GM18505 (cell line): ENCODE results near the gene RRP1B.
"Not testable (repeated sequence)": the region's sequence is repeated elsewhere in the genome, so short reads cannot be mapped to it uniquely, and the experiment has no call there.

Experiments
- ATAC-seq: cut with Tn5 transposase; IDR thresholded peaks from one replicate; pipeline ENCODE4 v1.9.1; 2021; ENCODE audit not compliant: unreplicated experiment
- POLR2A ChIP-seq: IDR thresholded peaks from 4 replicates; pipeline ENCODE4 v1.6.1; 2011; ENCODE audit warnings: borderline replicate concordance; ENCODE audit not compliant: insufficient read depth, insufficient read length; ENCODE audit errors: extremely low read depth

The RRP1B gene

GRCh38 chr21:43707462-43707861 lies 48.1 kb downstream of the RRP1B start:
- TF ChIP-seq POLR2A: no peak
- no peak for ATAC-seq

GRCh38 chr21:43708745-43709381 lies 49.5 kb downstream of the RRP1B start:
- TF ChIP-seq POLR2A: no peak
- no peak for ATAC-seq

GRCh38 chr21:43712268-43712942 lies 53.0 kb downstream of the RRP1B start:
- no peak for TF ChIP-seq POLR2A
- no peak for ATAC-seq

GRCh38 chr21:43713123-43713522 lies 53.8 kb downstream of the RRP1B start:
- ATAC-seq: not testable (repeated sequence)

- no peak for TF ChIP-seq POLR2A
- peak; percentile 30 for ATAC-seq
These were observed 57.2 kb downstream of the RRP1B start for GRCh38 chr21:43716376-43717165.

- no peak for TF ChIP-seq POLR2A
- ATAC-seq: no peak
These were observed 58.0 kb downstream of the RRP1B start for GRCh38 chr21:43717166-43717853.

- ATAC-seq: no peak
- no peak for TF ChIP-seq POLR2A
These were observed 58.9 kb downstream of the RRP1B start for GRCh38 chr21:43717967-43718871.

GRCh38 chr21:43718872-43719747 lies 59.8 kb downstream of the RRP1B start, which contains the start of gene PDXK:
Gene PDXK, plus strand, starts transcription at chr21:43719129. Its CDS starts 166 bp downstream, at chr21:43719295.
- peak; percentile 84 for TF ChIP-seq POLR2A
- peak; percentile 60 for ATAC-seq

- no peak for TF ChIP-seq POLR2A
- peak; percentile 1 for ATAC-seq
These were observed 60.6 kb downstream of the RRP1B start for GRCh38 chr21:43719748-43720538.

- no peak for TF ChIP-seq POLR2A
- no peak for ATAC-seq
These were observed 61.3 kb downstream of the RRP1B start for GRCh38 chr21:43720539-43721166.
